AG09309 (cell line): Measurements from ENCODE around the gene NUBPL.

Source experiments
- DNase-seq: peaks from one replicate; pipeline ENCODE4 v3.0.0-alpha.2; 2010; ENCODE audit warnings: low read depth
- H3K4me3 ChIP-seq: 2 replicates; pipeline ENCODE4 v1.5.1; 2011; ENCODE audit warnings: mild to moderate bottlenecking, low read depth, low read length, moderate library complexity; ENCODE audit not compliant: control insufficient read depth
- TF ChIP-seq, protein P1 (sequence below): IDR thresholded peaks from 2 replicates; pipeline ENCODE4 v1.5.1; 2011; ENCODE audit warnings: mild to moderate bottlenecking, low read depth, low read length, inconsistent platforms; ENCODE audit not compliant: insufficient read depth, control insufficient read depth; ENCODE audit errors: missing control alignments

Gene NUBPL

DNA sequence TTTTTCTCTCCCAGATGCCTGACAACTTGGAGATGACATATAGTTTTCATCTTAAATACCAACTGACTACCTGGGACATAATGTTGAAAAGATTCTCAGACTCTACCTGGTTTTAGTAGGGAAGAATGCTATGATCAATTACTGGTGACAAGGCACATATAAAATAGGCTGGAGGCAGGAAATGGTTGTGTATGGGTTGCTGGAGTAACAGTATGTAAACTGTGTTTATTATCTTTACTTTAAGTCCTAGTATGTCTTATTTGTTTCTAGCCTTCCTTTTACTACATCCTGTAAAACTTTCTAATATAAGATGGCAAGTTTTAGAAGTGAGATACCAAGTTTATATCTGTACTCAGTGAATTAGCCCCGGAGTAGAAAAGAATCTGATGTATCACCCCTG is 98.1 kb downstream of the NUBPL start:
- TF ChIP-seq, protein P1, sequence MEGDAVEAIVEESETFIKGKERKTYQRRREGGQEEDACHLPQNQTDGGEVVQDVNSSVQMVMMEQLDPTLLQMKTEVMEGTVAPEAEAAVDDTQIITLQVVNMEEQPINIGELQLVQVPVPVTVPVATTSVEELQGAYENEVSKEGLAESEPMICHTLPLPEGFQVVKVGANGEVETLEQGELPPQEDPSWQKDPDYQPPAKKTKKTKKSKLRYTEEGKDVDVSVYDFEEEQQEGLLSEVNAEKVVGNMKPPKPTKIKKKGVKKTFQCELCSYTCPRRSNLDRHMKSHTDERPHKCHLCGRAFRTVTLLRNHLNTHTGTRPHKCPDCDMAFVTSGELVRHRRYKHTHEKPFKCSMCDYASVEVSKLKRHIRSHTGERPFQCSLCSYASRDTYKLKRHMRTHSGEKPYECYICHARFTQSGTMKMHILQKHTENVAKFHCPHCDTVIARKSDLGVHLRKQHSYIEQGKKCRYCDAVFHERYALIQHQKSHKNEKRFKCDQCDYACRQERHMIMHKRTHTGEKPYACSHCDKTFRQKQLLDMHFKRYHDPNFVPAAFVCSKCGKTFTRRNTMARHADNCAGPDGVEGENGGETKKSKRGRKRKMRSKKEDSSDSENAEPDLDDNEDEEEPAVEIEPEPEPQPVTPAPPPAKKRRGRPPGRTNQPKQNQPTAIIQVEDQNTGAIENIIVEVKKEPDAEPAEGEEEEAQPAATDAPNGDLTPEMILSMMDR: no peak
- H3K4me3 ChIP-seq: no peak overlapping the region
- no peak for DNase-seq

DNA sequence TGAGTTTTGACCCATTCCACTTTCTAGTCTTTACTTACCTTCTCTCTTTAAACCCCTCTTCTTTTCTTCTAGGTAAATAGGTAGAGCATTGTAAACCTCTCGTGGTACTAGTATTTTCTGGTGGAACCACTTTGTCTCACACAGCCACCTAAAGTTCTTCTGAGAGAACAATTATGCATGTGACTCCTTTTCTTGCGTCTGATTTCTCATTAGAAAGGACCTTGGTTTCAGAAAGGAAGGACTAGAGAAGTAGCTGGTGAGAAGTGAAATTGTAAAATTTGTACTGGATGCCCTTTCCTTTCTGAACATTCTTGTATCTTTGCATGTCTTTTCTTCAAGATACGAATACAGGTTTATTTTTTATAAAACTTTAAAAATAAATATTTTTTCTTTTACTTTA is 99.0 kb downstream of the NUBPL start:
- DNase-seq: no peak
- no peak overlapping the region for H3K4me3 ChIP-seq
- TF ChIP-seq, protein P1: no peak

DNA sequence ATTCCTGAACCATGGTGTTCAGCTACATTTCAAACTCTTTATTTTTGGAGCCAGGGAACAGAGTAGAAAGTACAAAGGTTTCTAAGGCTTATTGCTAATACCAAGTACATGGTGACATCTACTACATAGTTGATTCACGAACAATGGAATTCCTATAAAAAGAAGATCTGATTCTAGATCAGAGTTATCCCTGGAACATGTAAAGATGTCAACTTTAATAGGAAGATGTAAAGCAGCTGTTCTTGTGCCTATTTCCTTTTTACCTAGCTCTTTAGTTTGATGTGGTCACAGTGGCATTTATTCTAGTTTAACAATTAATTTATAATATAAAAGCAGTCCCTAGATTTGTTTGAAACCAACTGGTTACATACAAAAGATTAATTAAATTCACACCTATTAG is 99.5 kb downstream of the NUBPL start:
- no peak for DNase-seq

DNA sequence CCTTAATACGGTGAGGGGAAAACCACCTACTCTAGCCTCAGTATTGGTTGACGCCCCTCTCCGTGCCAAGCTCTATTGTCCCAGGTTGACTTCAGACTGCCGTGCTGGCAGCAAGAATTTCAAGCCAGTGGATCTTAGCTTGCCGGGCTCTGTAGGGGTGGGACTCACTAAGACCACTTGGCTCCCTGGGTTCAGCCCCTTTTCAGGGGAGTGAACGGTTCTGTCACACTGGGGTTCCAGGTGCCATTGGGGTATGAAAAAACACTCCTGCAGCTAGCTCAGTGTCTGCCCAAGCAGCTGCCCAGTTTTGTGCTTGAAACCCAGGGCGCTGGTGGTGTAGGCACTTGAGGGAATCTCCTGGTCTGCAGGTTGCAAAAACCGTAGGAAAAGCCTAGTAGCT is 107.1 kb downstream of the NUBPL start:
- no peak for DNase-seq
- TF ChIP-seq, protein P1: no peak
- H3K4me3 ChIP-seq: no peak overlapping the region

More for the DNA sequence above, 99.5 kb downstream of the NUBPL start:
- TF ChIP-seq, protein P1: no peak
- no peak overlapping the region for H3K4me3 ChIP-seq

DNA sequence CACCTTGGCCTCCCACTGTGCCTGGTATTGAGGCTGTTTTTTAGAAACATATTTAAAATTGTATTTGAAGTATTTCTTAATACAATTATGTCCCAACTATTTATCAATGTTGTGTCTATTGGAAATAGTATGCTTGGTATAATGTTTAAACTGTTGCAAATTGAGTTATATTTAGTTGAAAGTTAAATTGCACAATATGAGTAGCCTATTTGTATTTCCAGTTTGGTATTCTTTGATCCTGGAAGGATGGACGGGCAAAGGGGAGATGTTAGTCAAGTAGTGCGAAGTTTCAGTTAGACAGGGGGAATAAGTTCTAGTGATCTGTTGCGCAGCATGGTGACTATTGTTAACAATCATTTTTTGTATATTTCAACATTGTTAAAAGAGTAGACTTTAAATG is 111.5 kb downstream of the NUBPL start:
- TF ChIP-seq, protein P1: no peak
- no peak overlapping the region for H3K4me3 ChIP-seq
- no peak for DNase-seq

DNA sequence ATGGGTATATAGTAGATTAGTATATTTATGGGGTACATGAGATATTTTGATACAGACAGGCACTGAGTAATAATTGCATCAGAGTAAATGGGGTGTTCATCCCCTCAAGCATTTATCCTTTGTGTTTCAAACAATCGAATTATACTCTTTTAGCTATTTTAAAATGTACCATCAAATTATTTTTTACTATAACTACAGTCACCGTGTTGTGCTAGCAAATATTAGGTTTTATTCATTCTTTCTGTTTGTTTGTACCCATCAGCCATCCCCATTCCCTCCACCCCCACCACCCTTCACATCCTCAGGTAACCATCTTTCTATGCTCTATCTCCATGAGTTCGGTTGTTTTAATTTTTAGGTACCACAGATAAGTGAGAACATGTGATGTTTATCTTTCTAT is 115.8 kb downstream of the NUBPL start:
- DNase-seq: no peak

More for the DNA sequence above, 115.8 kb downstream of the NUBPL start:
- no peak overlapping the region for H3K4me3 ChIP-seq
- TF ChIP-seq, protein P1: no peak
